Stimulated activated CD8-positive, alpha-beta memory T cell treated with anti-CD3 and anti-CD28 coated beads, Interleukin-7, amount 100 ng/mL, for 24 hours (primary cell): Measurements from ENCODE around the gene HSD11B2.

Experiments
- DNase-seq: peaks from one replicate; pipeline ENCODE4 v3.0.0-alpha.2; 2020; ENCODE audit warnings: low read depth

The HSD11B2 gene

GRCh38 chr16:67430977-67431774 is at the start of gene HSD11B2:
Gene HSD11B2 (plus strand): TSS chr16:67431121. CDS start chr16:67431249, 128 bp downstream.
- no peak for DNase-seq

- DNase-seq: no peak
Observed at GRCh38 chr16:67383284-67383683, 47.6 kb upstream of the HSD11B2 start.

GRCh38 chr16:67384778-67385510 is 46.0 kb upstream of the HSD11B2 start:
- DNase-seq: no peak

- no peak for DNase-seq
Observed at GRCh38 chr16:67386861-67387455, 44.0 kb upstream of the HSD11B2 start.

GRCh38 chr16:67387479-67388079 is 43.3 kb upstream of the HSD11B2 start:
- DNase-seq: no peak

- DNase-seq: no peak
Observed at GRCh38 chr16:67388191-67388590, 42.7 kb upstream of the HSD11B2 start.

GRCh38 chr16:67388591-67388990 is 42.3 kb upstream of the HSD11B2 start:
- no peak for DNase-seq

- DNase-seq: no peak
Observed at GRCh38 chr16:67389911-67390815, 40.8 kb upstream of the HSD11B2 start.

- DNase-seq: no peak
Observed at GRCh38 chr16:67390816-67391423, 40.0 kb upstream of the HSD11B2 start.

- no peak for DNase-seq
Observed at GRCh38 chr16:67391424-67392300, 39.3 kb upstream of the HSD11B2 start.

GRCh38 chr16:67392301-67393059 is 38.4 kb upstream of the HSD11B2 start:
- no peak for DNase-seq

GRCh38 chr16:67393111-67393787 is 37.7 kb upstream of the HSD11B2 start, which contains the start of gene TPPP3:
Gene TPPP3 (minus strand): TSS chr16:67393498. CDS start chr16:67391111, 2,387 bp downstream.
- DNase-seq: no peak

- DNase-seq: no peak
Observed at GRCh38 chr16:67393788-67394154, 37.1 kb upstream of the HSD11B2 start.

- no peak for DNase-seq
Observed at GRCh38 chr16:67394155-67395104, 36.5 kb upstream of the HSD11B2 start.

- DNase-seq: no peak
Observed at GRCh38 chr16:67395105-67395457, 35.8 kb upstream of the HSD11B2 start.

GRCh38 chr16:67395458-67396158 is 35.3 kb upstream of the HSD11B2 start:
- no peak for DNase-seq
